Measurements from ENCODE around the gene ZNF221. TPM values are rescaled to one million over a fixed set of nuclear protein-coding genes. Genes with fewer than 3 reads are reported as not detected.
A peak's percentile ranks its signal among the peaks of the same experiment; 100 is the strongest.
"Not testable (repeated sequence)": the region's sequence is repeated elsewhere in the genome, so short reads cannot be mapped to it uniquely, and the experiment has no call there.

The ZNF221 gene
- 2.4 TPM for polyA plus RNA-seq (ENCODE audit: insufficient read length)

- DNase-seq (ENCODE audit: low read depth) = peak; percentile 90
These were observed at the start of gene ZNF221 for GRCh38 chr19:43950834-43951645. Gene ZNF221 (plus strand): TSS chr19:43951228. CDS start chr19:43962727, 11,499 bp downstream.

- DNase-seq (ENCODE audit: low read depth) = peak; percentile 60
These were observed 49.3 kb upstream of the ZNF221 start for GRCh38 chr19:43901395-43902390.

GRCh38 chr19:43902399-43902798 is 48.6 kb upstream of the ZNF221 start:
- DNase-seq (ENCODE audit: low read depth) = no peak

- no peak for DNase-seq (ENCODE audit: low read depth)
These were observed 45.1 kb upstream of the ZNF221 start for GRCh38 chr19:43905897-43906296.

GRCh38 chr19:43906774-43907173 is 44.3 kb upstream of the ZNF221 start:
- no peak for DNase-seq (ENCODE audit: low read depth)

- DNase-seq (ENCODE audit: low read depth) = no peak
These were observed 42.4 kb upstream of the ZNF221 start for GRCh38 chr19:43908659-43909058.

- no peak for DNase-seq (ENCODE audit: low read depth)
These were observed 40.1 kb upstream of the ZNF221 start for GRCh38 chr19:43910884-43911283.

GRCh38 chr19:43913383-43913782 is 37.6 kb upstream of the ZNF221 start:
- DNase-seq (ENCODE audit: low read depth) = no peak

- DNase-seq (ENCODE audit: low read depth) = no peak
These were observed 37.0 kb upstream of the ZNF221 start for GRCh38 chr19:43914051-43914450.

- DNase-seq (ENCODE audit: low read depth) = no peak
These were observed 27.2 kb upstream of the ZNF221 start for GRCh38 chr19:43923875-43924274.

GRCh38 chr19:43928820-43929219 is 22.2 kb upstream of the ZNF221 start:
- no peak for DNase-seq (ENCODE audit: low read depth)

GRCh38 chr19:43934055-43934984 is 16.7 kb upstream of the ZNF221 start:
- no peak for DNase-seq (ENCODE audit: low read depth)

GRCh38 chr19:43934985-43935708 is 15.9 kb upstream of the ZNF221 start, which contains the start of gene ZNF45:
Gene ZNF45 (minus strand): TSS chr19:43935282. CDS start chr19:43922185, 13,097 bp downstream.
- DNase-seq (ENCODE audit: low read depth) = peak; percentile 91

- DNase-seq (ENCODE audit: low read depth) = no peak
These were observed 14.8 kb upstream of the ZNF221 start for GRCh38 chr19:43936188-43936587.

GRCh38 chr19:43939557-43940260 is 11.3 kb upstream of the ZNF221 start:
- DNase-seq (ENCODE audit: low read depth) = no peak

- no peak for DNase-seq (ENCODE audit: low read depth)
These were observed 10.3 kb upstream of the ZNF221 start for GRCh38 chr19:43940719-43941118.

GRCh38 chr19:43941209-43941608 is 9.8 kb upstream of the ZNF221 start:
- DNase-seq (ENCODE audit: low read depth) = no peak

- not testable (repeated sequence) for DNase-seq (ENCODE audit: low read depth)
These were observed 3.6 kb upstream of the ZNF221 start for GRCh38 chr19:43947412-43947811.

GRCh38 chr19:43949803-43950202 is 1.2 kb upstream of the ZNF221 start:
- DNase-seq (ENCODE audit: low read depth) = not testable (repeated sequence)

- no peak for DNase-seq (ENCODE audit: low read depth)
These were observed 5.8 kb downstream of the ZNF221 start for GRCh38 chr19:43956827-43957226.
